ENCODE measurements around the gene MYO1A. TPM values are rescaled to one million over a fixed set of nuclear protein-coding genes. Genes with fewer than 3 reads are reported as not detected.

MYO1A gene
- total RNA-seq, 1 donor from 2014 or later: 0.27 TPM

DNA sequence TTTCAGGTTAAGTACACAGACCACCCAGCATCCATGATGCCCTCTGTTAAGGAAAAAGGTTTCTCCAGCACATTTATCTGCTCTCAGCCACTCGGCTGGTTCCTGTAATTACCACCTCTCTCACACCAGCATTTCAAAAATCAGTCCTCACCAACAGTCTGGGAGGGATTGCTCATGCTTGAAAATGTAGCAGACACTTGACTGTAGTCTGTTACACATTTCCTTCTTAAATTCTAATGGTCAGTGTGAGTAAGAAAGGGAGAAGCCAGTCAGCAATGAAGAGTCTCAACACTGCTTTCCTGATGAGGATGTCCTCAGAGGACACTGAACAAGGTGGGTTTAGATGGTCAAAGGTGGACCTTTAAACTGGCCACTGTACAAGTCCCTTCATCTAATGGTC, 49.5 kb downstream of the MYO1A start:
- Mint-ChIP-seq H3K9me3 (no peaks in the 10 kb centered on the region), H3K27ac (no peak overlapping the region), H3K36me3 (peaks cover 23% of the 10 kb centered on the region), H3K4me3 (no peak overlapping the region), H3K4me1 (peaks cover 7% of the 10 kb centered on the region), H3K27me3 (ENCODE audit: low read depth) (no peaks in the 10 kb centered on the region)
- DNase-seq (ENCODE audit: low spot score in 2 of 2, unreplicated experiment in 2 of 2): no peak
- TF ChIP-seq, protein P1, sequence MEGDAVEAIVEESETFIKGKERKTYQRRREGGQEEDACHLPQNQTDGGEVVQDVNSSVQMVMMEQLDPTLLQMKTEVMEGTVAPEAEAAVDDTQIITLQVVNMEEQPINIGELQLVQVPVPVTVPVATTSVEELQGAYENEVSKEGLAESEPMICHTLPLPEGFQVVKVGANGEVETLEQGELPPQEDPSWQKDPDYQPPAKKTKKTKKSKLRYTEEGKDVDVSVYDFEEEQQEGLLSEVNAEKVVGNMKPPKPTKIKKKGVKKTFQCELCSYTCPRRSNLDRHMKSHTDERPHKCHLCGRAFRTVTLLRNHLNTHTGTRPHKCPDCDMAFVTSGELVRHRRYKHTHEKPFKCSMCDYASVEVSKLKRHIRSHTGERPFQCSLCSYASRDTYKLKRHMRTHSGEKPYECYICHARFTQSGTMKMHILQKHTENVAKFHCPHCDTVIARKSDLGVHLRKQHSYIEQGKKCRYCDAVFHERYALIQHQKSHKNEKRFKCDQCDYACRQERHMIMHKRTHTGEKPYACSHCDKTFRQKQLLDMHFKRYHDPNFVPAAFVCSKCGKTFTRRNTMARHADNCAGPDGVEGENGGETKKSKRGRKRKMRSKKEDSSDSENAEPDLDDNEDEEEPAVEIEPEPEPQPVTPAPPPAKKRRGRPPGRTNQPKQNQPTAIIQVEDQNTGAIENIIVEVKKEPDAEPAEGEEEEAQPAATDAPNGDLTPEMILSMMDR (IDR thresholded peaks at IDR 0.05; ENCODE audit: unreplicated experiment): no peak

DNA sequence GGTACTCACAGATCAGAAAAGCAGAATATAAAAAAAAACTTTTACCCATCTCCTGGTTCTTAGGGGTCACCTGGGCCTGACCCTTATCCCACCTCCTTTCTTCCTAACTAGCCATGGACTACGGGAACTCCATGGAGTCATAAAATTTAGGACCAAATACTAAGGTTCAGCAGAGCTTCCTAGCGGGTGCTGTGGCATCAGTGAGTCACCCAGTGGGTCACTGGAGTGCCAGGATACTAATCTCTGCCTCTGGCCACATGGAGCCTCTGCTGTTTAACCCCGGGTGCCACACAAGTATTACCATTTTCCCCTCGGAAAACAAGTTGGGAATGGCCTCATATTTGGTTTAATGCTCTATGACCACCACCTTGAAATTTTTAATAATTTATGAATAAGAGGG, 50.5 kb downstream of the MYO1A start:
- no peaks in the 10 kb centered on the region for H3K27me3 Mint-ChIP-seq (ENCODE audit: low read depth)
- TF ChIP-seq, protein P1 (IDR thresholded peaks at IDR 0.05; ENCODE audit: unreplicated experiment): no peak
- H3K9me3 Mint-ChIP-seq: no peaks in the 10 kb centered on the region
- H3K4me1 Mint-ChIP-seq: no peaks in the 10 kb centered on the region
- H3K36me3 Mint-ChIP-seq: peaks cover 25% of the 10 kb centered on the region
- no peak for DNase-seq (ENCODE audit: low spot score in 2 of 2, unreplicated experiment in 2 of 2)
- H3K27ac Mint-ChIP-seq: no peak overlapping the region
- no peak overlapping the region for H3K4me3 Mint-ChIP-seq

DNA sequence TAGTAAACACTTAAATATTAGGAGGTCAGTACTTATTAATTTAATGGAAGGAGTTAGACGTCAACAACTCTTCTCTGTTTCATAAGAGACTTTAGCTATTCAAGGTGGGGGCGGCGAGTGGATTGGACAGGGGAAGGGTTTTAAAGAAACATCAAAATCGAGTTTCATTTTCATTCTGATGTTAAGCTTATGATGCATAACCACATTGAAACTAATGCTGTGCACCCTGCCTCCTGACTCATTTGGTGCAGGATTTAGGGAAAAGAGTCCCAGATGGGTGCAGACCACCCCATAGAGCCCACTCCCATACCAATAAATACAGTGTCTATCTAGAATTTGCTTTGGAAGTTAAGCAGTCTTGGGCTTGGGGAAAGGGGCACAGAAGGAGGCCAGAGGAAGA, 50.9 kb downstream of the MYO1A start:
- H3K9me3 Mint-ChIP-seq: no peaks in the 10 kb centered on the region
- no peak overlapping the region for H3K4me3 Mint-ChIP-seq
- no peaks in the 10 kb centered on the region for H3K4me1 Mint-ChIP-seq
- peaks cover 24% of the 10 kb centered on the region for H3K36me3 Mint-ChIP-seq
- H3K27me3 Mint-ChIP-seq (ENCODE audit: low read depth): no peaks in the 10 kb centered on the region
- TF ChIP-seq, protein P1 (IDR thresholded peaks at IDR 0.05; ENCODE audit: unreplicated experiment): no peak
- DNase-seq (ENCODE audit: low spot score in 2 of 2, unreplicated experiment in 2 of 2): no peak
- H3K27ac Mint-ChIP-seq: no peak overlapping the region

DNA sequence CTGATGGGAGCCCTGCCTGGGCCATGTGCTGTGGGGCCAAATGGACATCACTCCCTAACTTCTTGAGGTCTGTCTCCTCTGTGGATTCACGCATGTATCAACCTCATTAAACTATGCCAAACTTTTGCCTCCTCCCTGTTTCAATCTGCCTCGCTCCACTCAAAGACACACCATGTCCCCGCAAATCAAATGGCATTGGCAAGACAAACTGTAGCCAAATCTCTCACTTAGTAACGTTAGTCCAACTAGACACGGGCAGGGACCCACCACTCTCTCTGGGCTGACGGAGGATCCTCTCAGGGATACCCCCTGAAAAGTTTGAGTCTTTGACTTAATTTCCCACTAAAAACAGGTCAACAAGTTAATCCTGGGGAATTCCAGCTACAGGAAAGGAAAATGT, 51.6 kb downstream of the MYO1A start:
- Mint-ChIP-seq H3K4me1 (no peaks in the 10 kb centered on the region), H3K36me3 (peaks cover 20% of the 10 kb centered on the region), H3K9me3 (no peaks in the 10 kb centered on the region), H3K27ac (no peak overlapping the region), H3K4me3 (no peak overlapping the region), H3K27me3 (ENCODE audit: low read depth) (no peaks in the 10 kb centered on the region)
- DNase-seq (ENCODE audit: low spot score in 2 of 2, unreplicated experiment in 2 of 2): no peak
- TF ChIP-seq, protein P1 (IDR thresholded peaks at IDR 0.05; ENCODE audit: unreplicated experiment): no peak

DNA sequence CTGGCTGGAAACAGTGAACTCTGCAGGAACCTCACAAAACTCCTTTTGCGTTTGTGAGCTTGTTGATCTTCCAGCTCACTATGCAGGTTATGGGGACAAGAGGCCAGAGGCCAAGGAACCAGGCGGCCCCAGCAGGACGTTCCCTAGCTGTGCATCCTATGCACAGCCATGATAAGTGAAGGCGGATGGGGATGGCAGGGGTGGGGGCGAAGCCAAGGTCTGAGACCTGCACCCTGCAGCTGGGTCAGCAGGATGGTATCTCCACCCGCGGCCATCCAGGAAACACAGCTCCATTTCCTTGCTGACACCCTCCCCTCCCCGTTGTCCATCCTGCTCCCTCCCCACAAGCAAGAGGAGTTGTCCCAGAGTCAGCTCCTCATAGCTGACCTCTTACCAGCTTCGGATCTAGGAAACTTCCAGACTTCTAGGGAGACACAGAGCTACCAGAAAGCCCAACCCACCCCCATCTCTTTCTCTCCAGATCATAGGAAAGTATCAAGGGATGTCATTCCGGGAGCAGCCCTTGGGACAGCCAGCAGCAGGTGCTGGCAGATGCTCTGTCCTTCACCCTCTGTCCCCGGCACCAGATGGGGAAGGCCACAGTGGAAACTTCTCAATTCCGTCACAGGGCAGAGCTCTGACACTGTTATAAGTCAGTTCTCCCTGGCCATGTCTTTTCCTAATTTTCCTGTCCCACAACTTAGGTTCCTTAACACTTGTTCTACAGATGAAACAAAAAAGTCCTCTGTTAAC, 53.0 kb downstream of the MYO1A start:
- Mint-ChIP-seq H3K4me3 (no peak overlapping the region), H3K9me3 (no peaks in the 10 kb centered on the region), H3K27me3 (ENCODE audit: low read depth) (no peaks in the 10 kb centered on the region), H3K36me3 (peaks cover 15% of the 10 kb centered on the region), H3K27ac (no peak overlapping the region), H3K4me1 (no peaks in the 10 kb centered on the region)
- TF ChIP-seq, protein P1 (IDR thresholded peaks at IDR 0.05; ENCODE audit: unreplicated experiment): no peak
- no peak for DNase-seq (ENCODE audit: low spot score in 2 of 2, unreplicated experiment in 2 of 2)
